Measurements from ENCODE around the gene CUL7. TPM values are rescaled to one million over a fixed set of nuclear protein-coding genes. Genes with fewer than 3 reads are reported as not detected.

CUL7 gene
- total RNA-seq, 1 donor from 2014 or later: 20.3 TPM

GRCh38 chr6:43076464-43077332, 23.0 kb upstream of the CUL7 start:
- no peak for DNase-seq

GRCh38 chr6:43075670-43076463, 22.2 kb upstream of the CUL7 start, which contains the start of gene PTK7:
PTK7 (plus strand) TSS chr6:43076314; CDS start chr6:43076489, 175 bp downstream.
- peak; percentile 75 for DNase-seq

DNA sequence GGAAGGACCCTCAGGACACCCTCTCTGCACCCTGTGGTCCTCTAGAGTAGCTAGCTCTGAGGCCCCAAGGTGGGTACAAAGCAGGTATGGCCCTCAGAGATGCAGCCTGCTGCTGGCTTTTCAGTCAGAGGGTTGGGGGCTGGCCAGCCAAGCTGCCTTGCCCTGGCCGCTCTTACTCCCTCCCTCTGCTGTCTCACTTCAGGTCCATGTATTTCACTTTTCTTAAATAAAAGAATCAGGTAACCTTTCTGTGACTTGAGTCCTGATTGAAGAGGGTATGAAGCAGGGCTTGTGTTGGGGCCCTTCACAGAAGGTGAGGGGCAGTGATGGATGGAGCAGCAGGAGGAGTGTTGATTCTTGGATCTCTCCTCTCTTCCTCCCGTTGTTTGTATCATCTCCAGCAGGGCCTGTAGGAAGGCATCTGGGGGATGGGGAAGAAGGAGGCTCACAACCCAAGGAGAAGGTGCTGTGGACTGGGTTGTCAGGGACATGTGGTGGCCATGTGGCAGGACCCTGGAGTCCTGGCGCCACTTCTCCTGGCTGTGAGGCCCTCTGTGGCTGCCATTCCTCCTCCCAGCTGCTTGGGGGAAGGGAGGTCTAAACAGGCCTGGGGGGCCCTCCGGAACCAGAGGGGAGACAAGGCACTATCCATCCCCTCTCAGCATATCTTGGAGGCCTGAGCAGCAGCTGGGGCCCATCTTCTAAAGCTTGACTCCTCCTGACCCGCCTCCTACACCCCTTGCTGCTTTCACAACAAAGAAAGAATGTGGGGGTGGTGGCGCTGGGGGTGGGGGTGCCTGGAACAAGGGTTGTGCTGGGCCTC, 21.4 kb upstream of the CUL7 start:
- peak; percentile 75 for DNase-seq

GRCh38 chr6:43070028-43070632, 16.5 kb upstream of the CUL7 start:
- DNase-seq: peak; percentile 47

DNA sequence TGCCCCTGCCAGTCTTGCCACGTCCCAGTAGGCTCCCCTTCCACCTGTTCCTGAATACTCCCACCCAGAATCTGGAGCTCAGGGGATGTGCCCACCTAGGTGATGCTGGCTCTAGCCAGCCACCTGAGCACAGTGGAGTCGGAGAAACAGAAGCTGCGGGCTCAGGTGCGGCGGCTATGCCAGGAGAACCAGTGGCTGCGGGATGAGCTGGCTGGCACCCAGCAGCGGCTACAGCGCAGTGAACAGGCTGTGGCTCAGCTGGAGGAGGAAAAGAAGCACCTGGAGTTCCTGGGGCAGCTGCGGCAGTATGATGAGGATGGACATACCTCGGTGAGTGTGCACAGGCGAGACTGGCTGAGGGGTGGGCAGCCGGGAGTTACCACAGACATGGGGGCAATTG, 9.2 kb upstream of the CUL7 start:
- DNase-seq: no peak

- DNase-seq: no peak
Measured at GRCh38 chr6:43061861-43062260, 8.2 kb upstream of the CUL7 start.

DNA sequence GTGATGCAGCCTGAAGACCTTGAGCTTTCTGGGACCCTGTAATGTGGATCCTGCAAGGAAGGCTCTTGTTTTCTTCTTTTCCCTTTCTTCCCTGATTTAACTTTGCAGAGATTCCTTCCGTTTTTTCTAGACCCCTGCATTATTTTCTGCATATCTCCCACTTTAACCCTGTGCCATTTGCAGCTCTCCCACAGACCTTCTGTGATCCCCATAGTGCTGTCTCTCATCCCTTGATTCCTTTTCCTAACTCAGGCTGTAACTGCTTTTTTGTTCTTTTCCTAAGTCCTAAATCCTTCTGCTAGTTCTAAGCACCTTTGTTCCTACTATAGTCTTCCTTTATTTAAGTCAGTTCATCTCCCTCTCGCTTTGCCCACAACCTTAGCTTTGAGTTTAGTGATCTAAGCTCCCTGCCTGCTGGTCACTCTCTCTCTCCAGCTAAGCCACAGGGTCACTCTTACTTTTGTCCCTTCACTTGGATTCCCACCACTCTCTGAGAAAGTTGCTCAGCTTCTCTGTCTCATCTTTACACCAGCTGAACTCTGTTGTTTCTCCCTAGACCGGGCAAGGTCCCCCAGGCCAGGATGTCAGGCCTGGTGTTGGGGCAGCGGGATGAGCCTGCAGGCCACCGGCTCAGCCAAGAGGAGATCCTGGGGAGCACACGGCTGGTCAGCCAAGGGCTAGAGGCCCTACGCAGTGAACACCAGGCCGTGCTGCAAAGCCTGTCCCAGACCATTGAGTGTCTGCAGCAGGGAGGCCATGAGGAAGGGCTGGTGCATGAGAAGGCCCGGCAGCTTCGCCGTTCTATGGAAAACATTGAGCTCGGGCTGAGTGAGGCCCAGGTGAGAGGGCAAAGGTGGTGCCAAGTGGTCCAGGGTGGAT, 7.3 kb upstream of the CUL7 start:
- DNase-seq: no peak

DNA sequence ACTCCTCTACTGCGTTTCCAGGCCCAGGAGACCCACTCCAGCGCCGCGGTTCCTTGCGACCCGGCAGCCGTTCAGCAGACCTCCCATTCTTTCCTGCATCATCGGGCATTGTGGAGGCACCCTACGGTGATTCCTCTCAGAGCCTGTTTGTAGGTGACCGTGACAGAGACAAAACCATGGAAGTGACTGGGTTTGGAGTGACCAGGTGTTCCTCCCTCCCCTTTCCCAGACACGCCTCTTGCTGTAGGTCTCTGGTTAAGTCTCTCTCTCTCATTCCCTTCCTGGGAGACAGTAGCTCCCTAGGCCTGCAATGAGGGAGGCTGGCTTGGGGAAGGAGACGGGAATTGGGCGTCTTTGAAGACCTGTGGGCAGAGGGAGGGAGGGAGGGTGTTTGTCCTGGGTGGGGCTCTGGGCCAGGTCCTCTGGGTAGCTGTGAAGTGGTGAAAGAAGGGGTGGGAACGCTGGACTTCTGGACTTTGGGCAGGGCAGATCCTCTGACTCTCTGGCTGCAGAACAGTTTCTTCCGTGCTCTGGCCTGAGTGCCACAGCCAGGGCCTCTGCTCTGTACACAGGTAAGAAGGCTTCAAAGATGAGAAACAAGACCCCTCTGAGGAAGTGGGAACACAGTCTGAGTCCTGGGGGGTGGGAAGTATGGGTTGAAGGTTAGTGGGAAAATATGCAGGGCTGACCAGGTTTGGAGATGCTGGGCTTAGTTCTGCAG, 6.5 kb upstream of the CUL7 start:
- DNase-seq: no peak

DNA sequence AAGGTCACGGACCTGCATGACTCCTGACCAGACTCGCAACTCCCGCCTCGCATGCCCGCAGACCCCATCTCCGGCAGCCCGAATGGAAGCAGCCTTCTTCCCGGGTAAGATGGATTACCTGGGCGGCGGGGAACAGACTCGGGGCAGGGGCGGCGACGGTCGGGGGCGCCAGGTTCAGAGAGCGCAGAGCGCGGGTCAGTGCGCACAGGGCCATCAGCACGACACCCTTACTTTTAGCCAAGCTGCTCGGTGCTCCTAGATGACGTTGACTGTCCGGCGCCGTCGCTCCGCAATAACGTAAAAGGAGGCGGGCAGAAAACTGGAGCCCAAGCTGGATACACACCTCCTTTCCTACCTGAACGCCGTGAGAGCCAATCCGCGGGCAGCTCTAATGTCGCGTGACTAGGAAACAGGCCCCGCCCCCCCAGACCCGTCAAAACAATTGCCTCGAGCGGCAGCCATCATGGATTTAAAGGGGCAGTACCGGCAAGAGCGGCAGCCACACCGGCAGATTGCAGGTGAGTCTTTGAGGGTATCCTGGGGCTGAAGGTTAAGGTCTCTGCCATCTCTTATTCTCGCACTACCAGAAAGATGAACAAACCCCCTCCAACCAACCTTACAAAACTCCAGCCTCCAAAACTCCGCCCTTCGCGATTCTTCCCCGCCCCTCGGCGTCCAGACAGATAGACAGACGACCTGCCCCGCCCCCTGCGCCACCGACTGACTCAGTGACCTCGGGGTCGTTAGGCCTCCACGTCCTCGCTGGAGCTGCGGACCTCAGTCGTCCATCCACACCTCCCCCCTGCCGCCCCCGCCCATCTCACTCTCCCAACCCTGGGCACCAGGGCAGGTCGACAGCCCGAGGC, 5.8 kb upstream of the CUL7 start, which contains the start of the genes KLC4 and MRPL2:
Gene KLC4, plus strand, starts transcription at position 464 of the 866 bp plus-strand sequence. CDS start 1,705 bp downstream, outside the sequence.
Gene MRPL2, minus strand, starts transcription at position 267 of the 866 bp plus-strand sequence. Its CDS starts 53 bp downstream, at position 214.
- peak; percentile 98 for DNase-seq

- DNase-seq: no peak
Measured at GRCh38 chr6:43058531-43058930, 4.9 kb upstream of the CUL7 start.

- DNase-seq: no peak
Measured at GRCh38 chr6:43055966-43056365, 2.3 kb upstream of the CUL7 start.

GRCh38 chr6:43054206-43054943, 724 bp upstream of the CUL7 start:
- no peak for DNase-seq

DNA sequence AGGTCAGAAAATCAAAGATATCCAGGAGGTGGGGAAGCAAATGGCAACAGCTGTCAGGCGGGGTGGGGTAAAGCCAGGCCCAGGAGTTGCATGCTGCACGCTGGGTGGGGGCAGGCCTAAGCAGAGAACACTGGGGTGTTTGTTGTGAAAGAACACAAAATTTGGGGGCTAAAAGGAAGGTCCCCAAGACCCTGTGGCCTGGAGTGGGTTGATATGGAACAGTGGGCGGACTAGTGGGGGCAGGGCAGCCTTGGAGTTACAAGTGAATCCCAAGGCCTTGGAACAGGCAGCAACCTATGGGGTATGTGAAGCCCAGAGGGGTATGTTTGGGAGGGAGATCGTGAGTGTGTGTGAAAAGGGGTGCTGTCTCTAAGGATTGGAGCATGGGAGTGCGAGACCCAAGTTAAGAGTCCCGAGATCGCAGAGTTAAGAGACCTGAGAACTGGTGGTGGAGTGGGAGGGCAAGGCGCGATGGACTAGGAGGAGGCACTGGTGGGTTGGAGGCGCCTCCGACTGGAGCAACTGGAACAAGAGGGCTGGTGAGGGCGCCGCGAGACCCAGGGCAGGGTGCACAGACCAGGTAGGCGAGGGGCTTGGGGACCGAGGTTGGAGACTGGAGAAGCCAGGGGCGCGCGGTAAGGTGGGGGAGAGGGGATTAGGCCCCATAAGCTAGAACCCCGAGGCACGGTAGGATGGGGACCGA, 658 bp downstream of the CUL7 start:
- DNase-seq: no peak

DNA sequence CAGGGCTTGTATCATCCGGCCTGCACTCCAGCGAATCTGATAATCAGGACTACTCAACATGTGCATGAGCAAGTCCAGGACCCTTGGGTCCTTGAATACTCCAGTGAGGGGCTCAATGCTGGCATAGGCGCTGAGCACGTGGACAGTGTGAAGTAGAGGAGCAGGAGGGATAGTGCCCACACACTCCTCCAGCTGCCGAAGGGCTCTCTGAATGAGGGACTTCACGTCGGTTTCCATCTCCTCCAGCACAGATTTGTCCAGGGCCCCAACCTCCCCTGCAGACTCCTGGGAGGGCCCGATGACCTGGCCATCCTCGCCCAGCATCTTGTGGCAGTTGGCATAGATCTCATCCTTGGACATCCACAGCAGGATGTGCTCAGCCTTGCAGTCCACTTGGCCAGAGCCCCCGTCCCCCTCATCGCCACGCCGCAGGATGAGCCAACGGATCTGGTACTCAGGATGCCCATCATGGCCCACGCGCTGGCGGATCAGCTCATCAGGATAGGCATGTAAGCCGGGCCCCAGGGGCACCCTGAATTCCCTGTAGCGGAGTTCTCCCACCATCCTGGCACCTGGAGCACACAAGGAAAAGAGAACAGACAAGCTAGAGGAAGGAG, 1.3 kb downstream of the CUL7 start:
- no peak for DNase-seq

DNA sequence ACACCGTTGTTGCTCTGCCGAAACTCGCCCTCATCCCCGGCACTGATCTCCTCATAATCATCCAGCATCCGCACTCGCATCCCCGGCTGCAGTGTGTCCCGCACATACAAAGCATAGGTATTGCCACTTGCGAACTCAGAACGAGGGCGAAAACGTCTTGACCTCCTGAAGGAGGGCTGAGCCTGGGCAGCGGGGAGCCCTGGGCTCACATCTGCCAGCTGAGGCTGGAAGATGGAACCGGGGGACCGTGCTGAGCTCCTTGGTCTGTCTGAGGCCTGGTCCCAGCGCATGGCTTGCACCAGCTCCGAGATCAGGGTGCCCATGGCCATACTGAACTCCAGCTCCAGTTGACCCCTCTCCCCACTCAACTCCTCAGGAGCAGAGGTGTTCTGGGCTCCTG, 2.7 kb downstream of the CUL7 start:
- no peak for DNase-seq

- no peak for DNase-seq
Measured at GRCh38 chr6:43047998-43048397, 5.7 kb downstream of the CUL7 start.

GRCh38 chr6:43045371-43045930, 8.2 kb downstream of the CUL7 start:
- no peak for DNase-seq

Data from skin of body (tissue), 2 donors.